Endothelial cell of umbilical vein (primary cell): Measurements from ENCODE around the gene DOCK4.

ENCODE experiments used
- EZH2 ChIP-seq: IDR thresholded peaks from 2 replicates; pipeline ENCODE4 v1.6.1; 2012; ENCODE audit warnings: borderline replicate concordance, low read depth, mild to moderate bottlenecking, moderate library complexity, low read length, inconsistent platforms; ENCODE audit not compliant: severe bottlenecking
- MYC ChIP-seq: IDR thresholded peaks from one replicate; pipeline ENCODE4 v1.6.1; 2011; ENCODE audit warnings: mild to moderate bottlenecking, low read depth, low read length
- POLR2A ChIP-seq: IDR thresholded peaks from 2 replicates; pipeline ENCODE4 v1.6.1; 2012; ENCODE audit warnings: low read depth, mild to moderate bottlenecking, control low read depth, low read length
- TF ChIP-seq, protein P1 (sequence below), 2 donors: IDR thresholded peaks; 1 replicate in 1 of 2; 2 replicates in 1 of 2; pipeline ENCODE4 v1.5.1; 2011; ENCODE audit warnings: low read length in 2 of 2, mild to moderate bottlenecking in 2 of 2, moderate library complexity in 2 of 2, control low read depth in 1 of 2, inconsistent platforms in 1 of 2, low read depth in 1 of 2; ENCODE audit not compliant: insufficient read depth in 1 of 2; ENCODE audit errors: extremely low read depth in 1 of 2
- TF ChIP-seq, protein P2 (sequence below): IDR thresholded peaks from 2 replicates; pipeline ENCODE4 v1.6.1; 2011; ENCODE audit not compliant: insufficient read depth, insufficient read length

DNA sequence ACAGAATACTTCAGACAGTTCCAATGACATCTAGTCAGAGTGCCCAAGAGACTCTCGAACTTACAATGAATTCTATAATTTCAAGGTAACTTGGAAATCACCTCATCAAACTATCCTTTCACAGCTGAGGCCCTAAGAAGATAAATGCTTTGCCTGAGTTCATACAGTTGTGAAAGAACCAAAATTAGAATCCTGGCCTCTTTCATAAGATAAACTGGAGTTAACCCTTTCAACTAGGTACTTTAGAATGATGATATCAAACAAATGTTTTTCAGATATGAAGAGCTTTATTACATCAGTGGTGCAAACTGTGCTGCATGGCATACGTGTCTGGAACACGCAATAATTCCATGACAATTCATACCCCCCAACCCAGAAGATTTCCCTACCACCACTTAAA lies 17.9 kb downstream of the DOCK4 start:
- TF ChIP-seq, protein P1, sequence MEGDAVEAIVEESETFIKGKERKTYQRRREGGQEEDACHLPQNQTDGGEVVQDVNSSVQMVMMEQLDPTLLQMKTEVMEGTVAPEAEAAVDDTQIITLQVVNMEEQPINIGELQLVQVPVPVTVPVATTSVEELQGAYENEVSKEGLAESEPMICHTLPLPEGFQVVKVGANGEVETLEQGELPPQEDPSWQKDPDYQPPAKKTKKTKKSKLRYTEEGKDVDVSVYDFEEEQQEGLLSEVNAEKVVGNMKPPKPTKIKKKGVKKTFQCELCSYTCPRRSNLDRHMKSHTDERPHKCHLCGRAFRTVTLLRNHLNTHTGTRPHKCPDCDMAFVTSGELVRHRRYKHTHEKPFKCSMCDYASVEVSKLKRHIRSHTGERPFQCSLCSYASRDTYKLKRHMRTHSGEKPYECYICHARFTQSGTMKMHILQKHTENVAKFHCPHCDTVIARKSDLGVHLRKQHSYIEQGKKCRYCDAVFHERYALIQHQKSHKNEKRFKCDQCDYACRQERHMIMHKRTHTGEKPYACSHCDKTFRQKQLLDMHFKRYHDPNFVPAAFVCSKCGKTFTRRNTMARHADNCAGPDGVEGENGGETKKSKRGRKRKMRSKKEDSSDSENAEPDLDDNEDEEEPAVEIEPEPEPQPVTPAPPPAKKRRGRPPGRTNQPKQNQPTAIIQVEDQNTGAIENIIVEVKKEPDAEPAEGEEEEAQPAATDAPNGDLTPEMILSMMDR (IDR thresholded peaks at IDR 0.05; ENCODE audit: extremely low read depth in 1 of 2, insufficient read depth in 1 of 2, low read depth in 1 of 2, low read length in 2 of 2): no peak
- TF ChIP-seq MYC: no peak
- no peak for TF ChIP-seq POLR2A
- TF ChIP-seq EZH2: no peak
- TF ChIP-seq, protein P2, sequence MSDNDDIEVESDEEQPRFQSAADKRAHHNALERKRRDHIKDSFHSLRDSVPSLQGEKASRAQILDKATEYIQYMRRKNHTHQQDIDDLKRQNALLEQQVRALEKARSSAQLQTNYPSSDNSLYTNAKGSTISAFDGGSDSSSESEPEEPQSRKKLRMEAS: no peak
